SU-DHL-6 (cell line): ENCODE data around the gene EPB41L4B.

ENCODE experiments used
- H2AFZ ChIP-seq: fragments of 200-600 bp; sonication (generic); 2 replicates; pipeline ENCODE4 v1.6.1; 2014; ENCODE audit warnings: low read depth, mild to moderate bottlenecking, moderate library complexity, mixed read lengths, antibody characterized with exemption, low read length; ENCODE audit not compliant: severe bottlenecking
- H3F3A ChIP-seq: fragments of 200-600 bp; shearing (Covaris generic); 2 replicates; pipeline ENCODE4 v1.6.0; 2016; ENCODE audit warnings: antibody characterized with exemption, mild to moderate bottlenecking; ENCODE audit not compliant: insufficient read depth
- H3K27ac ChIP-seq: fragments of 200-600 bp; sonication (generic); 2 replicates; pipeline ENCODE4 v1.5.1; 2016; ENCODE audit warnings: low read depth, mild to moderate bottlenecking, low read length, moderate library complexity, mixed read lengths
- H3K27me3 ChIP-seq: fragments of 200-600 bp; sonication (generic), shearing (Covaris generic); 2 replicates; pipeline ENCODE4 v1.6.0; 2014; ENCODE audit warnings: mild to moderate bottlenecking, low read length
- H3K36me3 ChIP-seq: fragments of 200-600 bp; sonication (generic); 2 replicates; pipeline ENCODE4 v1.6.1; 2014; ENCODE audit warnings: mild to moderate bottlenecking, low read length, mixed read lengths
- H3K4me2 ChIP-seq: fragments of 300-600, 200-600 bp; shearing (Covaris generic), sonication (generic); 2 replicates; pipeline ENCODE4 v1.6.0; 2014; ENCODE audit warnings: low read length, low read depth, mild to moderate bottlenecking; ENCODE audit not compliant: poor library complexity, severe bottlenecking
- H3K4me3 ChIP-seq: fragments of 200-600 bp; sonication (generic); 2 replicates; pipeline ENCODE4 v1.5.1; 2014; ENCODE audit warnings: antibody characterized with exemption, low read length, mild to moderate bottlenecking, mixed read lengths; ENCODE audit not compliant: insufficient read depth, poor library complexity, severe bottlenecking
- H3K79me2 ChIP-seq: fragments of 200-600 bp; sonication (generic); 2 replicates; pipeline ENCODE4 v1.6.1; 2014; ENCODE audit warnings: mild to moderate bottlenecking, low read length, moderate library complexity; ENCODE audit not compliant: insufficient read depth
- H3K9ac ChIP-seq: fragments of 200-600 bp; sonication (generic); 2 replicates; pipeline ENCODE4 v1.7.0; 2014; ENCODE audit warnings: mild to moderate bottlenecking, low read length
- H3K9me2 ChIP-seq: fragments of 200-600 bp; sonication (generic); replicated peaks from 2 replicates; pipeline ENCODE4 v1.6.1; 2014; ENCODE audit warnings: low read length; ENCODE audit not compliant: insufficient read depth
- H3K9me3 ChIP-seq: fragments of 200-600 bp; sonication (generic); 2 replicates; pipeline ENCODE4 v1.6.1; 2014; ENCODE audit warnings: low read length, mixed read lengths; ENCODE audit not compliant: insufficient read depth
- H4K20me1 ChIP-seq: fragments of 200-600 bp; sonication (generic); 2 replicates; pipeline ENCODE4 v1.6.1; 2014; ENCODE audit warnings: low read depth, mild to moderate bottlenecking, antibody characterized with exemption, low read length, moderate library complexity, mixed read lengths
- CTCF ChIP-seq: fragments of 200-600 bp; sonication (generic); IDR thresholded peaks from one replicate; pipeline ENCODE4 v1.5.1; 2017; ENCODE audit warnings: antibody characterized with exemption, mild to moderate bottlenecking, low read length, moderate library complexity; ENCODE audit not compliant: insufficient read depth, poor library complexity, severe bottlenecking
- EZH2phosphoT487 ChIP-seq: fragments of 200-600 bp; sonication (generic), shearing (Covaris generic); conservative IDR thresholded peaks from 2 replicates; pipeline ENCODE4 v1.6.1; 2018; ENCODE audit warnings: mild to moderate bottlenecking, antibody characterized with exemption, low read length, moderate library complexity, mixed read lengths

The EPB41L4B gene

DNA sequence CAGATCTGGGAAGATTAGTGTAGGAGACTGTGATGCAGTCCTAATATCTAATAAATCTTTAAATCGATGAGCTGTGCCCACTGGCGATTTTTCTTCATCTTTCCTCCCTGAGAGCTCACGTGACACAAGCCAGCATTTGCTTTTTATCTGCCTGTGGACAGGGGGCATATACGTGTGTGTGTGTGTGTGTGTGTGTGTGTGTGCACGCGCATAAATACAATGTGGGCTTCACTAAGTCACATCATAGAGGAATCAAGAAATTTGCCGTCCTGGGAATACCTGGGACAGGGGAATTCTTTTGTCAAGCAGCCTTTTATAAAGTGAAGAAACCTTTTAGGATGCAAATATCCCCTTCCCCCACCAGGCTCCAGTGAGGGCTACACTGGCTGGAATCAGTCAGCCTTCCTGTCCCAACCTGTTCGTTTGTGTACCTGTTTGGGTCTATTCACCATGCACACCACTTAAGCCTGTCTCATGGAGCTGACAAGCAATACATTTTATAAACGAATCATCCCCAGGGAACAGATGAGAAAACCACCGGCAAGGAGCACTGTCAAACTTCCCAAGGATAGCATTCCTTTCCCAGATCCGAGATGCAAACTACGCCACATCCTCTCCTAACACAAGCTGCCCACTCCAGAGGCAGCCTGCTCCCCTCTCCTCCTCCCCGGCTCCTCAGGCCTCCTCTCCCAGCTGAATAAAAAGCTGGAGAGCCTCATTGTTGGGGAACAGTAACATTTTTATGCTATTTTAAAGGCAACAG, 2.7 kb downstream of the EPB41L4B start:
- Histone ChIP-seq H3K9me2 (no peaks in the 10 kb centered on the region), H3K9me3 (no peaks in the 10 kb centered on the region), H3K27me3 (no peaks in the 10 kb centered on the region), H3K9ac (no peak overlapping the region), H3F3A (no peaks in the 10 kb centered on the region), H2AFZ (no peak overlapping the region), H4K20me1 (no peaks in the 10 kb centered on the region), H3K36me3 (no peaks in the 10 kb centered on the region), H3K4me3 (no peak overlapping the region), H3K27ac (no peak overlapping the region), H3K4me2 (no peak overlapping the region), H3K79me2 (no peaks in the 10 kb centered on the region)
- TF ChIP-seq EZH2phosphoT487 = no peak
- no peak for TF ChIP-seq CTCF

DNA sequence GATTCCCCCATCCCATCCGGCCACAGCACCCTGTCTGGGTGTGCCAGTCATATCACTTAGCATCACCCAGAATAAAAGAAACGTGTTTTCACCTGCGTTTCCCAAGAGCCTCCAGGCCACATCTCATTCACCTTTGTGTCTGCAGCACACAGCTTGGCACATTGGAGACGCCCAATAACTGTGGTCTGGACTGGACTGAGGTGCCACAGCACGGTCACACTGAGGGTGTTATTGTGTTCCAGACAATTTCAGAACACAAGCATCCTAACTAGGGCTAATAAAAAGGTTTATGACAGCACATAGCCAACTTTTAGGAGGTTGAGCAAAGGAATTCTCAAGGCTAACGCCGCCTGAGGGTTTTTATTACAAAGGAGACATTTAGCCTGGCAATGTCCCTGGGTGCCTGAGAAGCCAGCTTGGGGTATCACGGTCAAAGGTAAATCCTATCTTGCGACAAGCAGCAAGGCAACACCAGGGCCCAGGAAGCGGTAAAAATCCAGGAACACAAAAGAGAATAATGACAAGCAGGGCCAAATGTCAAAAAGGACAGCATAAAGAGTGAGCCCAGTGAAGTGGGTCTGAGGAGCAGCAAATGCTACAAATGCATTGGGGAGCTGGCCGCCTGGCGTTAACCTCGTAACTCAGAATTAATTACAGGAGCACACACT, 3.4 kb downstream of the EPB41L4B start:
- no peaks in the 10 kb centered on the region for H3F3A ChIP-seq
- H3K4me3 ChIP-seq = no peak overlapping the region
- no peaks in the 10 kb centered on the region for H3K27me3 ChIP-seq
- no peak overlapping the region for H3K9ac ChIP-seq
- no peaks in the 10 kb centered on the region for H3K9me2 ChIP-seq
- H4K20me1 ChIP-seq = no peaks in the 10 kb centered on the region
- no peaks in the 10 kb centered on the region for H3K9me3 ChIP-seq
- H3K4me2 ChIP-seq = no peak overlapping the region
- H2AFZ ChIP-seq = no peak overlapping the region
- TF ChIP-seq EZH2phosphoT487 (no peak), CTCF (no peak)
- H3K36me3 ChIP-seq = no peaks in the 10 kb centered on the region
- no peak overlapping the region for H3K27ac ChIP-seq
- no peaks in the 10 kb centered on the region for H3K79me2 ChIP-seq

DNA sequence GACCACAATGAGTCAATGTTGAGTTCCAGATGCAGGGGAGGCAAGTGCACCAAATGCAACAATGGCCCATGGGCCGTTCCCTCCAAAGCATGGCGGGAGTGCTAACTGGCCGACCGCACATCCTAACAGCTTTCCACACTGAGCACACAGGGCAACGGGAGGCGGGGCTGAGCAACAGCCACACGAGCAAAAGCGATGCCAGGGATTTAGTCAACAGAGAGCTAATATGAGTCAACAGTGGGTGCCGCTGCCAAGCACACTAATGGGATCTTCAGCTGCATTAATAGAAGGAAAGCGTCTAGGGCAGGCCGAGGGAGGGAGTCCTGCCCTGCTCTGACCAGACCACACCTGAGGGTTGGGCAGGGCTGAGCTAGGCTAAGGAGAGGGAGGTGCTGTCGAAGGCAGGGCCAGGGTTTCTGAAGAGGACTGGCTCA, 4.6 kb downstream of the EPB41L4B start:
- no peak overlapping the region for H3K27ac ChIP-seq
- no peak overlapping the region for H3K4me3 ChIP-seq
- TF ChIP-seq EZH2phosphoT487 (no peak), CTCF (no peak)
- no peaks in the 10 kb centered on the region for H3K27me3 ChIP-seq
- H2AFZ ChIP-seq = no peak overlapping the region
- H3F3A ChIP-seq = no peaks in the 10 kb centered on the region
- H4K20me1 ChIP-seq = no peaks in the 10 kb centered on the region
- no peaks in the 10 kb centered on the region for H3K79me2 ChIP-seq
- H3K9ac ChIP-seq = no peak overlapping the region
- no peak overlapping the region for H3K4me2 ChIP-seq
- H3K9me3 ChIP-seq = no peaks in the 10 kb centered on the region
- H3K36me3 ChIP-seq = no peaks in the 10 kb centered on the region
- H3K9me2 ChIP-seq = no peaks in the 10 kb centered on the region
